Measurements from ENCODE around the gene OLR1.

GRCh38 chr12:10207136-10207535 is 35.2 kb upstream of the OLR1 start:
- TF ChIP-seq CTCF (IDR thresholded peaks at IDR 0.05): no peak
- no peak for TF ChIP-seq POLR2A (IDR thresholded peaks at IDR 0.05)

Data from lower leg skin (tissue), 3 donors.